ENCODE results near the gene AK9. TPM values are rescaled to one million over a fixed set of nuclear protein-coding genes. Genes with fewer than 3 reads are reported as not detected.

Gene AK9
- total and polyA plus RNA-seq, 2 of the 4 experiments (the other 2 are of a cell fraction), result 1.7 to 1.8 TPM

- ChIA-PET POLR2A (ENCODE audit: unreplicated experiment) (interaction anchor here (1.2 kb wide), 1 partner anchor 9 kb away, joined by 3 read pairs; no protein-coding TSS in a partner anchor), CTCF (no interaction called here)
- intact Hi-C loops (cut with micrococcal nuclease), result no loop called here
- Histone ChIP-seq H3K9me3 (ENCODE audit: control insufficient read depth, insufficient read depth, low read length) (no peaks in the 10 kb centered on the region), H3K79me1 (ENCODE audit: low read depth in 1 of 2, low read length in 2 of 2) (peaks cover 23 to 69% of the 10 kb centered on the region in 2 experiments), H3K14ac (replicated peaks; ENCODE audit: low read depth, low read length) (no peak overlapping the region; the same call in 1 of the 2 replicates), H3K9me1 (ENCODE audit: insufficient read depth, low read length) (peaks cover 19% of the 10 kb centered on the region), H3K4ac (ENCODE audit: low read depth, low read length) (no peak overlapping the region), H2BK120ac (ENCODE audit: low read depth, low read length) (no peak overlapping the region), H4K91ac (ENCODE audit: insufficient read depth, low read depth, low read length) (no peak overlapping the region), H2BK5ac (ENCODE audit: low read depth, low read length, poor library complexity, severe bottlenecking) (no peak overlapping the region), H3K27ac (ENCODE audit: insufficient read depth, low read length) (no peak overlapping the region), H3K56ac (ENCODE audit: extremely low read depth, insufficient read depth, low read length) (no peak overlapping the region), H3K9ac (ENCODE audit: low read depth, low read length) (no peak overlapping the region), H3K23ac (ENCODE audit: low read depth, low read length) (no peak overlapping the region), H2BK20ac (ENCODE audit: low read depth, low read length) (no peak overlapping the region), H2BK15ac (ENCODE audit: low read depth, low read length) (no peak overlapping the region), H3K4me1 (ENCODE audit: control insufficient read depth, insufficient read depth, low read length) (peaks cover 11% of the 10 kb centered on the region), H3K36me3 (ENCODE audit: control insufficient read depth, insufficient read depth, low read length) (peaks cover 38% of the 10 kb centered on the region), H2AFZ (replicated peaks; ENCODE audit: low read length, poor library complexity) (no peak overlapping the region), H3K18ac (ENCODE audit: low read depth, low read length) (no peak overlapping the region), H4K5ac (ENCODE audit: low read depth, low read length) (no peak overlapping the region), H2AK5ac (ENCODE audit: low read depth, low read length) (no peak overlapping the region), H3K4me3 (ENCODE audit: insufficient read depth, low read depth, low read length) (no peak overlapping the region), H4K8ac (ENCODE audit: low read depth in 2 of 2, low read length in 2 of 2) (no peak overlapping the region), H3K27me3 (ENCODE audit: control insufficient read depth, insufficient read depth, low read length) (no peaks in the 10 kb centered on the region), H2AK9ac (replicated peaks; ENCODE audit: low read depth, low read length, poor library complexity) (no peak overlapping the region), H3K4me2 (ENCODE audit: low read depth, low read length) (no peak overlapping the region), H4K20me1 (ENCODE audit: insufficient read depth, low read length) (peaks cover 4% of the 10 kb centered on the region; the same call in 1 of the 2 replicates)
- DNase-seq (no peak), ATAC-seq (ENCODE audit: low read depth) (no peak)
- no TSS peak for BruUV-seq (replicated peaks)
- TF ChIP-seq RCOR1 (IDR thresholded peaks at IDR 0.05; ENCODE audit: insufficient replicate concordance, low read length) (no peak), USF2 (IDR thresholded peaks at IDR 0.05; ENCODE audit: low read depth, low read length) (no peak), RFX5 (IDR thresholded peaks at IDR 0.05; ENCODE audit: low read depth, low read length) (no peak), MAZ (IDR thresholded peaks at IDR 0.05; ENCODE audit: borderline replicate concordance, low read depth, low read length) (no peak), NFE2L2 (IDR thresholded peaks at IDR 0.05; ENCODE audit: low read depth, low read length) (no peak), MXI1 (IDR thresholded peaks at IDR 0.05; ENCODE audit: borderline replicate concordance, low read depth, low read length) (no peak), CTCF (conservative IDR thresholded peaks at IDR 0.05; ENCODE audit: low read depth, low read length) (no peak), CEBPB (IDR thresholded peaks at IDR 0.05; ENCODE audit: low read depth, low read length) (no peak), BHLHE40 (IDR thresholded peaks at IDR 0.05; ENCODE audit: low read depth, low read length) (no peak), FOS (IDR thresholded peaks at IDR 0.05; ENCODE audit: low read depth, low read length) (no peak), POLR2A (IDR thresholded peaks at IDR 0.05; ENCODE audit: low read depth, low read length) (no peak), SMC3 (IDR thresholded peaks at IDR 0.05; ENCODE audit: low read depth, low read length) (no peak), RAD21 (IDR thresholded peaks at IDR 0.05; ENCODE audit: low read length) (no peak), CHD1 (IDR thresholded peaks at IDR 0.05; ENCODE audit: low read depth, low read length) (no peak), MAFK (IDR thresholded peaks at IDR 0.05; ENCODE audit: low read depth, low read length) (no peak)
- TF ChIP-seq, protein P1, sequence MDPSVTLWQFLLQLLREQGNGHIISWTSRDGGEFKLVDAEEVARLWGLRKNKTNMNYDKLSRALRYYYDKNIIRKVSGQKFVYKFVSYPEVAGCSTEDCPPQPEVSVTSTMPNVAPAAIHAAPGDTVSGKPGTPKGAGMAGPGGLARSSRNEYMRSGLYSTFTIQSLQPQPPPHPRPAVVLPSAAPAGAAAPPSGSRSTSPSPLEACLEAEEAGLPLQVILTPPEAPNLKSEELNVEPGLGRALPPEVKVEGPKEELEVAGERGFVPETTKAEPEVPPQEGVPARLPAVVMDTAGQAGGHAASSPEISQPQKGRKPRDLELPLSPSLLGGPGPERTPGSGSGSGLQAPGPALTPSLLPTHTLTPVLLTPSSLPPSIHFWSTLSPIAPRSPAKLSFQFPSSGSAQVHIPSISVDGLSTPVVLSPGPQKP (IDR thresholded peaks at IDR 0.05; ENCODE audit: borderline replicate concordance, low read depth, low read length), result no peak
- in situ Hi-C loops (cut with MboI; ENCODE audit: low sequenced_read_pairs), result no loop called here
- WGBS, 2 experiments (ENCODE audit: extremely low coverage in 2 of 2, insufficient read length in 1 of 2), result no CpG with 5 or more reads among the region's 2 CpGs
- dilution Hi-C loops (cut with HindIII; ENCODE audit: low sequenced_read_pairs, unreplicated experiment), result no loop called here
These were observed 237.8 kb downstream of the AK9 start for GRCh38 chr6:109453156-109453555.
